Stimulated activated CD8-positive, alpha-beta memory T cell treated with anti-CD3 and anti-CD28 coated beads, Interleukin-2, amount 100 ng/mL, for 1 hour (primary cell): ENCODE measurements around the gene PUSL1.

ENCODE experiments used
- DNase-seq, 2 donors: peaks; one replicate each; pipeline ENCODE4 v3.0.0-alpha.2; 2020; ENCODE audit warnings: low read depth in 2 of 2

PUSL1 gene

DNA sequence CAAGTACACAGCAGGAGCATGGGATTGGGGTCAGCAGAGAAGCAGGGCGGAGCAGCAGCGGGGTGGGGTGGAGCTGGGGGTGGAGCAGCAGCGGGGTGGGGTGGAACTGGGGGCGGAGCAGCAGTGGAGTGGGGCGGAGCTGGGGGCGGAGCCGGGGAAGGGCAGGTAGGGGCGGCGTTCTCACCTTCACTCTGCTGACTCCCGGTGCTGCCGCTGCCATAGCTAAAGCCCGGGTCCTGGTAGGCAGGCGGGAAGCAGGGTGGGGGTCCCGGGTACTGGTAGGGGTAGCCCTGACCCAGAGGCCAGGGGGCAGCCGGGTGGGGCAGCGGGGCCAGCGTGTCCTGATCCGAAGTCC, 29.4 kb downstream of the PUSL1 start:
- no peak for DNase-seq

DNA sequence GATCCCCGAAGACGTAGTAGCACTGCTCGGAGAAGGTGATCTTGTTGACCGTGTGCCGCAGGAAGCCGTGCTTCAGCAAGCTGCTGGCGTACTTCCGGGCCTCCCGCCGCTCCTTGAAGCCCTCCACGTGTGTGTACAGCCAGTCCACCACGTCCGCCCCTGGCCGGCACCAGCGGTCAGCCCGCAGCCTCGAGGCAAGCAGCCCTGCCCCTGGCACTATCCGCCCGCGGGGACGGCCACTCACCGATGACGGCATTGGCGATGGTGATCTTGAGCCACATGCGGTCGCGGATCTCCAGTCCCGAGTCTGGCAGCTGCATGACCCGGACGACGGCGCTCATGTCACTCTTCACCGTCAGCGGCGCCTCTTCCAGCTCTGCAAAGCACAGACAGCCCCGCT, 29.9 kb downstream of the PUSL1 start:
- DNase-seq = no peak

DNA sequence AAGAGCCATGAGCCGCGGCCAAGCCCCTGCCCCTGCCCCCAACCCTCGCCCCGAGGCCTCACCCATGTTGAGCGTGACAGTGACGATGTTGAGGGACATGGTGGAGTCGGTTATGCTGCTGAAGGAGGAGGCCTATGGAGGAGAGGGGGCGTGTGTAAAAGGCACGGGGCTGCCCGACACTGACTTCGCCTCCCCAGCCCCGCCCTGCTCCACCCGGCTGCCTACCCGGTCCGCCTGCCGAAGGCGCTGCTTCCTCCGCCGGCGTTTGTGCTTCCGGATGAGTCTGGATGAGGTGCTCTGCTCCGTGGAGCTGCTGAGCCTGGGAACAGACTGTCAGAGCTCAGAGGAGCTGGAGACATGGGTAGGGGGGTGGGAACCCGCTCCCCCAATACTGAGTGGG, 31.8 kb downstream of the PUSL1 start:
- no peak for DNase-seq

DNA sequence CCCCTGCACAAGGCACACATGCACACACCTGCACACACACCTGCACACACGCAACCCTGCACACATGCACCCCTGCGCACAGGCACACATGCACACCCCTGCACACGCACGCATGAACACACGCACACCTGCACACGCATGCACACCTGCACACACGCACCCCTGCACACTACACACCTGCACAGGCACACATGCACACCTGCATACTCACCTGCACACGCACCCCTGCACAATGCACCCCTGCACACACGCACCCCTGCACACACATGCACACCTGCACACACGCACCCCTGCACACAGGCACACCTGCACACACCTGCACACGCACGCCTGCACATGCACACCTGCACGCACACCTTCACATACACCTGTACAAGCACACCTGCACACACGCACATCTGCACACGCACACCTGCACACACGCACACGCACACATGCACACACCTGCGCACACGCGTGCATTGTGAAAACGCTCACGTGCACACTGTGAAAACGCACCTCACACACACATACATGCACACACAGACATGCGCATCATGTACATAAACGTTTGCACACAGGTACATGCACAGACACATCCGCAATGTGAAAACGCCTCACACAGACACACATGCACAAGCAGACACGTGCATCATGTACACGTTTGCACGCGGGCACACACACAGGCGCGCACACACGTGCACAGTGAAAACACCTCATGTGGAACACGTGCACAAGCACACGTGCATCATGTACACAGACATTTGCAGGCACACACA, 32.6 kb downstream of the PUSL1 start:
- no peak for DNase-seq

DNA sequence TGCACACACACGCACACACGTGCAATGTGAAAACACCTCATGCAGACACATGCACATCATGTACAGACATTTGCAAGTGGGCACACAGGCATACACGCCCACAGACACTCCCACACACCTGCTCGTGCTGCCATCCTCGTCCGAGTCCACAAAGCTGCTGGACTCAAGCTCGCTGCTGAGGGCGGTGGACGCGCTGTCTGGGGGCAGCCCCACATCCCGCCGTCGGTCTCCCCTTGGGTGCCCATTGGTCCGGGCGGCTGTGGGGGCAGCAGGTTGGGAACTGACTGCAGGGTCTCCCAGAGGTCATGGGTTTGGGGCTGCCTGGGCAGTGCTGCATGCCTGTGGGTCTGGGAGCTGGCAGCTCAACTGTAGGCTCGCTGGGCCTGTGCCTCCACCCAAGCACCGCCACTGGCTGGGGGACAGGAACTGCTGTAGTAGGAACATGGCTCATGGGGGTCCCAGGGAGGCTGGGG, 33.2 kb downstream of the PUSL1 start:
- no peak for DNase-seq

DNA sequence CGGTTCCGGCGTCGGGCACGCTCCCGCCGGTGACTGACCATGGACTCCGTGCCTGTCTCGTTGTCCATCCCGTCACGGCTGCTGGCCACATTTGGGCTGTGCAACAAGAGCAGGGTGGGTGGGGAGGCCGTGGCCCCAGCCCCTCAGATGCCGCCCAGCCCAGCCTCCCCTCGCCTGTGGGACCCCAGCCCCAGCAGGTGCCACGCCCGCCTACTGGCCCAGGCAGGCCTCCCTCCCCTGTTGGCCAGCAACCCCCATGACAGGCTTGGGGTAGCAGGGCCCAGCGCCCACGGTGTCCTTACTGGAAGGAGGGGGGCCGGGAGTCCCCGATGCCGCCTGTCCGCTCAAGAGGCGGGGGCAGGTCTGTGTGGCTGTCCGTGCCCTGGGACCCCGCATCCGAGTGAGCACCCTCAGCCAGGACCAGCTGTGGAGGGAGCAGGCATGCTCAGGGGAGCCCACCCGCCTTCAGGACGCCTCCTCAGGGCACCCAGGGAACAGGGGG, 33.7 kb downstream of the PUSL1 start:
- no peak for DNase-seq

DNA sequence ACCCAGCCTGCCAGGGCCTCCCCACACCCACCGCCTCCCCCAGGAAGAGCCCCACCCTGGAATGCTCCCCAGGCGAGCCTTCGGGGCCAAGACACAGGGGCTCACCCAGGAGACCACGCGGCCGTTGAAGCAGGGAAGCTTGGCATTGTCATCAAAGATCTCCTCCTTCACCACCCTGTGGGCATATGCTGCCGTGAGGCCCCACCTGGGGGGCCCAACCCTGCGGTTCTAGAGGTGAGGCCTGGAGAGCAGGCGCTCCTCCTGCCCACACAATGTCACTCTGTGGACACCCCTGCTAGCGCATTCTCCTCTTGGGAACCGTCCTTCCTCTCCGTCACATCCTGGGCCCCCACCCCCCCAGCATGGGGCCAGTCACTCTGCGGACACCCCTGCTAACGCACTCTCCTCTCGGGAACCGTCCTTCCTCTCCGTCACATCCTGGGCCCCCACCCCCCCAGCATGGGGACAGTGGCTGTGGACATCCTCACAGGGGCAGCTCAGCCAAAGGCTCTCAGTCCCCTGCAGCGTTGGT, 34.3 kb downstream of the PUSL1 start:
- no peak for DNase-seq

DNA sequence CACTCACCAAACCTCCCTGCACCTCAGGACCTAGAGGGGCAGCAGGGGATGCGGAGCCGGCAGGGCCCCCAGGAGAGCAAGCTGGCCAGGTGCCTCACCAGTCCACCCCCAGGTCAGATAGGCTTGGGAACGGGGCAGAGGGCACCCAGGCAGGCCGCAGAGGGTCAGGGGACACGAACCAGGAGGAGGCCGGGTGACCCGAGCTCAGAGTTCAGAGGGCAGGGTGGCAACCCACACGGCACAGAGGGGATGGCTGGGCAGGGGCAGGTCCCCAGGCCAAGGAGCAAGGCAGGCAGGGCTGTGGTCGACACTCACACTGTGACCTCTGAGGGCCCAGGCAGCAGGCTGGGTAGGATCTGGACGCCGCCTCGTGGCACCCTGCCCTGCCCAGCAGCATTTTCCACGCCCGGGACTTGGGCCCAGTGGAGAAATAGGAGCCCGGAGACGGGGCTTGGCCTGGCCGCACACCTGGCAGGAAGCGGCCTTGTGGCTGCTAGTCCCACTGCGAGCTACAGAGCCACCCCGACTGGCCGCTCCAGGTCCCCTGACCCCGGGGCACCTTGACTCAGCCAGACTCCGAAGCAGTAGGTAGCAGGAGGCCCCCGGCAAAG, 35.5 kb downstream of the PUSL1 start:
- DNase-seq = no peak

DNA sequence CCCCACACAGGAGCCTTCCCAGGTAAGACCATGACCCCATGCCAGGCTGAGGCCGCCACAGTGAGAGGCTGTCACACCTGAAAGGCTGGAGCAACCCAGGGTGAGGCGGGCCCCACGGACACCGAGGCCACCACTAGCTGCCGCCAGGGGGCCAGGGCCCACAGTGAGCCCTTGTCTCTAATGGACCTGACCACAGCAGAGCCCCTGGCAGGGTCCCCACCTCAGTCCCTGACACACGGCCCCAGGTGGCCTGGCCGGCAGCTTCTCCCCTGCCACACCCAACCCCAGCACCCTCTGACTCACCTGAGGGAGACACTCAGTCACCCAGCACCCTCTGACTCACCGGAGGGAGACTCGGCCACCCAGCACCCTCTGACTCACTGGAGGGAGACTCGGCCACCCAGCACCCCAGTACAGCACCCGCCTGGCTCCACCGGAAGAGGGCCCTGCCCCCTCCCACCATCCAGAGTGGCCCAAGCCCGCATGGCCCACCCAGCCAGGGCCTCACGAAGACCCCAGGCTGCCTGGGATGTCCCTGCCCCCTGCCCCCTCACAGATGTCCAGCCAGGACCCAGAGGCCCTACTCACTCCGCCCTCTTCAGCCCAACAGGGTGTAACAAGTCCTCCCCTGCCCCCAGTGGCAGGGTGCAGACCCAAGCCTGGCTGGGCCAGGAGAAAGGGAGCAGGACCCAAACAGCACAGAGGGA, 36.4 kb downstream of the PUSL1 start:
- DNase-seq = no peak

DNA sequence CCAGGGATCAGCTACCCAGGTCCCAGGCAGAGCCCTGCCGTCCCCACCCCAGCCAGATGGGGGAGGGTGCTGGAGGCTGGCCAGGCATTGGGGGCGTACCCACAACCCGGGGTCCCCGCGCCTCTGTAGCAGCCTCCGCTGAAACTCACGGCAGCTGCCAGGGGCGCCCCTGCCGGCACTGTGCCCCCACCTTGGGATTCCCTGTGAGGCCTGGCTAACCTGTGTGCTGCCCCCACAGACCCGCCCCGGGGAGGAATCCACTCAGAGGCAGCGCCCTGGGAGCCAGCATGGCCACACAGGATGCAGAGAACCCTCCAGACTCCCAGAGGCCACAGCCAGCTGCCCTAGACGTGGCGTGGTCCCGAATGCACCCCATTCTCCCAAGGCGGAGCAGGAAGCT, 37.0 kb downstream of the PUSL1 start:
- no peak for DNase-seq

DNA sequence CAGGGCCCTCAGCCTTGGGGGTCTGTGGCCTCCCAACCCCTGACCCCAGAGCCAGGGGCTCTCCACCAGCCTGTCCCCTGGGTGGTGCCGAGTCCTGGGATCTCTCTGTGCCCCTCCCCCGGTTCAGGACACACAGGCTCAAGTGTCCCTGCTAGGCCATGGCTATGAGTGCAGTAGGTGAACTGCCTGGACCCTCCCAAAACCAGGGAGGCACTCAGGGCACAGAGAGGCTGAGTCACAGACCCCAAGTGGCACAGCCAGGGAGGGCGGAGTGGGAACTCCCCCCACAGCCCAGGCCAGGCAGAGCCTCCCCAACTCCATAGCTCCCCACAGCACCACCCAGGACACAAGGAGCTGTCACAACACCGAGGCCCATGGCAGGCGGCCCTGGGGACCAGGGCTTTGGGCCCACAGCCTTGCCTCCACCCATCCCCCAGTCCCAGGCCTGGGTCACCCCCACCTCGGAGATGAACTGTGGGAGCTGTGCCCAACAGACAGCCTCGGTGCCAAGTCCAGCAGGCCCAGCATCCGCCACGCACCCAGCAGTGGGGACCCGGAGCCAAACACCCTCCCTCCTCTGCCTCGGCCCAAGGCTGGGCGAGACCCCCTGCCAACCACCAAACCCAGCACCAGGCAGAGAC, 37.6 kb downstream of the PUSL1 start:
- DNase-seq = no peak

DNA sequence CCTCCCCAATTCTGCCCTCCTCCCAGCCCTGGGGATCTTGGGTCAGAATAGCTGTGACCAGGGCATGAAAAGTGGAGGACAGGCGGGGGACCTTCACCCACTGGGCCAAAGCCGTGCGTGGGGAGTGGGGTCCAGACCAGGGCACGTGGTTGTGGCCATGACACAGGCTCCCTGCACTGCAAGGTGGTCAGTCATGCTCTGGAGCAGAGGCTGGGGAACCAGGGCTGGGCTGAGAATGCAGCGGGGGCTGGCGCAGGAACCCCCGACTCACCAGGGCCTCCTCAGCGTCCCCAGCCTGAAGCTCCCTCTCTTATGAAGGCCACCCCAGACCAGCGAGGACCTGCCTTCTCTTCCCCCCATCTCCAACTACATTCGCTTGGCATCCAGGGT, 38.1 kb downstream of the PUSL1 start:
- DNase-seq = no peak

DNA sequence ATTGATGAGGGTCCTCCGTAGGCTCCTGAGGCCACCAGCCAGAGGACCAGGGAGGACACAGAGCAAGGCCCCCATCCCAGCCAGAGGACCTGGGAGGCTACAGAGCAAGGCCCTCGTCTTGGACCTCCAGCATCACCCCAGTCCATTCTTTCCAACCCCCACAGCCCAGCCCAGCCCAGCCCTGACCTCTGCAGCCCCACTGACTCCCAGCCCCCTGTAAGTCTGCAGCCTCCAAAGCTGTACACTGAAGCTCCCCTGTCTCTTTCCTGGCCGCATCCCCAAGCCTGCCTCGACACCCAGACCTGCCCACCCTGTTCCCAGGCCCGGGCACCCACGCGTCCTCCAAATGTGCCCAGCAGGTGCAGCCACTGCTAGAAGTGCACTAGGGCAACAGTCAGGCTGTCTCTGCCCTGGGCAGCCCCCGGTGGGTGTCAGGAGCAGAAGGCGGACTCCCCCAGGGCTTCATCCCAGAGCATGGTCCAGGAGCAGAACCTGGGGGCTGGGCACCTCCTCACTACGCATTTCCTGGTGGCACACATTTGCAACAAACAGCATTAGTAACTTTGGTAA, 38.7 kb downstream of the PUSL1 start:
- DNase-seq = no peak

DNA sequence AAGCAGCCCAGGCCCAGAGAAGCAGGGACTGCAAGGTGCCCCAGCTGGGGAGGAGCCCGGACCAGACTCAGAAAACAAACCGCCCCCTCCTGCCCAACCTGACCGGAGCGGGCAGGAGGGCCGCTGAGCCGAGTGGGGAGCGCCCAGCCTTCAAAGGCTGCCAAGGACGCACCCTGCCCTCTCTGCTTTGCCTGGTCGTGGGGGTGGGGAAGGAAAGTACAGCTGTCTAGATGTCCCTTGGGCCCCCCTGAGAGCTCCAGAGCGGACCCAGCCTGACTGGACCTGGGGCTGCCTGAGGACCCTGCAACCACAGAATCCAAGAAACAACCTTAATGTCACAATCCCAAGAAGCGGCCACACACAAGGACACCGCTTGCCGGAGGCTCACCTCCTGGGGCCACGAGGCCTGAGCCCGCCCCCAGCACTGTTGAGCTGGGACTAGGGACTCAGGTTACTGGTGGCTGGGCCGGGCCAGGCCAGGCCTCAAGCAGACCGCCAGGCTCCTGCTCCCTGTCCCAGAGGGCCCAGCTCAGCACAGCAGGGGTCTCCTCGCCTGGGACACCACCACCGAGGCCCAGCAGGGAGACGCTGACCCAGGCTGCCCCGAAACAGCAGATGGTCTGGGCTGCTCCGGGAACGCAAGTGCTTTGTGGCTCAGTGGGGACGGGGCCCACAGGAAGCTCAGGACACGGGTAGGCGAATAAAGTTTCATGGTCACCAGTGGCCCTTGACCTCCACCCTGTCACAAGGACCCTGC, 39.4 kb downstream of the PUSL1 start:
- DNase-seq = no peak

DNA sequence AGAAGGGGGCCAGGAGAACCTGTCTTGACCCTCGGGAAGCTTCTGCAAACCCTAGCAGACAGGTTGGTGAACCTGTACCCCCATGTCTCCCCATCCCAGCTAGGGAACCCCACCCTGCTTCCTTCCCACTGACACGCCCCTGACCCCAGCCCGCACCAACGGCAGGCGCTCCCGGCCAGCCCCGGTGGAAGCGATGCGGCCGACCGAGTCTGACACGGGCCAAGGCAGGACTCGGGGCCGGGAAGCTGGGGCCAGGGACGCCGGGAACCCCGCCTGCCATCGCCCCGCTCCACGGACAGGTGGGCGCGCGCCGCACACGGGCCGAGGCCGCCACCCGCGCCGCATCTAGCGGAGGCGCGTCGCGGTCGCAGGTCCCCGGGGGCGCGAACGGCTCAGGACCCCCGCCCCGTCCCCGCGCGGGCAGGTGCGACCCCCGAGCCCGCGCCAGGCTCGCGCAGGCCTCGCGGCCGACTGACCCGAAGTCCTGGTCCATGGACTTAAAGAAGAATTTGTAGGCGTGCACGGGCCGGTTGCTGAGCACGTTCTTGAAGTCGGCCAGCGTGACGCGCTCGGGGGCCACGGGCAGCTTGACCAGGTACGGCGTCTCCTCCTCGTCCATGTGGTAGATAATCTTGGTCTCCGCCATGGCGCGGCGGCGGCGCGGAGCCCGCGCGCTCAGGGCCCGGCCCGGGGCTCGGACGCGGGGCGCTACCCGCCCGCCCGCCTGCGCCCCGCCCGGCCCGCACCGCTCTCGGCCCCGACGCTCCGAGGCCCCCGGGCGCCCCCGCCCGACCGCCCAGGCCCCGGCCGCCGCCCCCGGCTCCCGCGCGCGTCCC, 40.2 kb downstream of the PUSL1 start:
- no peak for DNase-seq

DNA sequence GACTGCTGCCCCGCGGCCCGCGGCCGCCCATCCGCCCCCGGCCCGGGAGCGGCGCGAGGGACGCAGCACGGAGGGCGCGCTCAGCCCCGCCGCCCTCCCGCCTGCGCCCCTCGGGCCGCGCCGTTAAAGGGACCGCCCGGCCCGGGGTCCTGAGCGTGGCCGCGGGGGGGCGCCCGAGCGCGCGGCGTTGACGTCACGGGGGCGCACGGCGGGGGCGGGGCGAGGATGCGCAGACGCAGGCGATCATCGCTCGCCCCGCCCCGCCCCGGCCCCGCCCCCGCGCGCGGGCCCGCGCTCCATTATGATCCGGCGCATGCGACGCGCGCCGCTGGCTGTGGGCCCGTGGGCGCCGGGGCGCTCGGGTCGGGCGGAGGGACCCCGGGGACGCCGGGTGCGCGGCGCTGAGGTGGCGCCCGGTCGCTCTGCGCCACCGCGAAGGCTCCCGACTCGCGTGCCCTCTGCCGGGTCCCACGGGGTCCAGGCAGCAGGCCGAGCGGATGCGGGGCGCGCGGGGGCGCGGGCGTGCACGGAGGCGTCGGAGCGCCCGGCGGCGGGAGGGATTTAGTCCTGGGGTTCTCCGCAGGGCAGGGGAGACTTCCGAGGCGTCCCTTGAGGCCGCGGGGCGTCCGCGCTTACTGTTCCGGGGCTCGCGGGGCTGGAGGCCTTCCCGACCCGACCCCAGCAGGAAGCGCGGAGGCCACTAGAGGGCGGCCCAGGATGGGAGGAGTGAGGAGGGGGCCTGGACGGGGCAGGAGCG, 41.0 kb downstream of the PUSL1 start, which contains the start of gene DVL1:
Gene DVL1 (minus strand): TSS at position 163 of the 757 bp plus-strand sequence. CDS start 353 bp downstream, outside the sequence.
- DNase-seq = peak; percentile 23 to 53

DNA sequence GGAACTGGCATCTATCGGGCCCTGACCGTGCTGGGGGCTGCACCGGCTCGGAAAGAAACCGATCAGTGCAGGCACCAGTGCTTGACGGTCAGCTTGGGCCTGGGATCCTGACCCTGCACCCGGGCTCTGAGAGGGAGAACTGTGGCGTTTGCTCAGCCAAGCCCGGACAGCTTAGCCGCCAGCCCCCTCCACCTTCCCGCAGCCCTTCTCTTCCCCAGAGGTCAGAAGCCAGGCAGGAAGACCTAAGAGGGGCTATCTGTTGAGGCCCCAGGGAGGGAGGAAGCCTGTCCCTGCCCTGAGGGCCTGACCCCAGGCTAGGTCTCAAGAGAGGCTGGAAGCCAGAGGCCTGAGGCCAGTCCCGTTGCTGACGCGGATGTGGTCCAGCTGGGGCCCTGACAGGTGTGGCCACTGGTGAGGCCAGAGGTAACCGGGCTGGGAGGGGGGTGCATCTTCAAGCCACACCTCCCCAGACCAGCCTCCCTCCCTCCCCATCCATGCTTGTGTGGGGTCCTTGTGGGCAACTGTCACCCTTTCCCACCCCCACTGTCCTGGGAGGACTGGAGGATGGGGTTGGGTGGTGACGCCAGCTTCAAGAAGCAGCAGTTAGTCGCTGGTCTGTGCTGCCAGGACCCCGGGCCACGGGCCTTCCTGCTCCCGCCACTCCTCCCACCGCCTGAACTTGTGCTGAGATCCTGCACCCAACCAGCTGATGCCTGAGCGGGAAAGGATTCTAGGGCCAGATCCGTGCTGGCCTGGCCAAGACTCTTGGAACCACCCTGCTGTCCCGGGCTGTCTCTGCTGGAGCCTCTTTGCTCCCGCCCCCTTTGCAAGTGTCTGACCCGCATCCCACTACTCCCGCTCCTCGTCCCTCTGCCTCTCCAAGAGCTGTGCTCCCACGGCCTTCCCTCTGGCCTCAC, 43.4 kb downstream of the PUSL1 start:
- no peak for DNase-seq

DNA sequence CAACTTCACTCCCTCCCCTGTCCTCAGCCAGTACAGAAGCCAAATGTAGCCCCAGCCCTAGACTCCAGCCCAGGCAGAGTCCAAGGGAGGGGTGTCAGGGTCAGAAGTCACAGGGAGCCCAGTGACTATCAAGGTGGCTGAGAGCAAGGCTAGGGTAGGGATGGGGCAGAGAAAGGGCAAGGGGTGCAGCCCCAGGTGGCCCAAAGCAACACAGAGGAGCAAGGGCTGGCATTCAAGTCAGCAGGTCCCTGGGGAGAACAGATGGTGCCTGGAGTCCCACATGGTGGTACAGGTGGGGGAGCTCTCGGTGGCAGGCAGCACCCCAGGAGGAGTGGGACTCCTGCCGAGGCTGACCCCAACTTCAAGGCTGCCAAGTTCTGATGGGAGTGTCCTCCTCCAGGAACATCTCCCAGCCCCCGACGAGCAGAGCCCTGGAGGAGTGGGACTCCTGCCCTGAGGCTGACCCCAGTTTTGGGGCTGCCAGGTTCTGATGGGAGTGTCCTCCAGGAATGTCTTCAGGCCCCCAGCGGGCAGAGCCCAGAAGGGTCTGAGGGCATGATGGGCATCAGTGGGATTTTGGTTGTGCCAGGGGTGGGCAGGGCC, 44.5 kb downstream of the PUSL1 start:
- DNase-seq = no peak
